Iris pigment epithelial cell (primary cell): ENCODE data around the gene EIF2A.

Experiments used
- DNase-seq: peaks from one replicate; pipeline ENCODE4 v3.0.0-alpha.2; 2011; ENCODE audit warnings: low read depth

EIF2A gene

GRCh38 chr3:150602426-150603152, 56.0 kb downstream of the EIF2A start:
- DNase-seq = no peak

- peak; percentile 94 for DNase-seq
Observed at GRCh38 chr3:150603153-150603979, 56.8 kb downstream of the EIF2A start, which contains the start of gene SELENOT. TSS of gene SELENOT (plus strand) at chr3:150603321. CDS start at chr3:150603363, 42 bp downstream.

- DNase-seq = no peak
Observed at GRCh38 chr3:150603980-150604319, 57.4 kb downstream of the EIF2A start.

- no peak for DNase-seq
Observed at GRCh38 chr3:150605998-150606641, 59.5 kb downstream of the EIF2A start.

GRCh38 chr3:150607267-150608065, 60.9 kb downstream of the EIF2A start:
- DNase-seq = no peak

GRCh38 chr3:150609988-150610387, 63.4 kb downstream of the EIF2A start:
- DNase-seq = no peak

- DNase-seq = peak; percentile 43
Observed at GRCh38 chr3:150610785-150611184, 64.2 kb downstream of the EIF2A start.

GRCh38 chr3:150611666-150612065, 65.1 kb downstream of the EIF2A start:
- DNase-seq = no peak

GRCh38 chr3:150612494-150612893, 65.9 kb downstream of the EIF2A start:
- no peak for DNase-seq

GRCh38 chr3:150613034-150613433, 66.4 kb downstream of the EIF2A start:
- no peak for DNase-seq

GRCh38 chr3:150613709-150614480, 67.3 kb downstream of the EIF2A start:
- no peak for DNase-seq

GRCh38 chr3:150620002-150620689, 73.6 kb downstream of the EIF2A start:
- no peak for DNase-seq

- DNase-seq = peak; percentile 40
Observed at GRCh38 chr3:150622955-150623354, 76.4 kb downstream of the EIF2A start.

- DNase-seq = no peak
Observed at GRCh38 chr3:150623945-150624344, 77.4 kb downstream of the EIF2A start.

- no peak for DNase-seq
Observed at GRCh38 chr3:150626148-150626930, 79.8 kb downstream of the EIF2A start.

GRCh38 chr3:150627557-150627956, 81.0 kb downstream of the EIF2A start:
- DNase-seq = peak; percentile 18

GRCh38 chr3:150631515-150632221, 85.1 kb downstream of the EIF2A start:
- no peak for DNase-seq

- no peak for DNase-seq
Observed at GRCh38 chr3:150635076-150635475, 88.5 kb downstream of the EIF2A start.

GRCh38 chr3:150635526-150635925, 88.9 kb downstream of the EIF2A start:
- DNase-seq = peak; percentile 33
